HepG2 (cell line): ENCODE measurements around the gene GOLGA6D. TPM values are rescaled to one million over a fixed set of nuclear protein-coding genes. Genes with fewer than 3 reads are reported as not detected.

Experiments
- ATAC-seq: fragments of 200-7000 bp; cut with Tn5 transposase; 3 replicates; pipeline ENCODE4 v1.9.1; 2020; ENCODE audit warnings: mild to moderate bottlenecking, moderate library complexity
- BruUV-seq: library from RNA; stranded (reverse); fragments of 400-500 nt; replicated peaks from 2 replicates; lab custom pipeline; 2021; lab: Mats Ljungman, UMichigan
- CTCF ChIA-PET: fragments of 300-600 bp; formaldehyde crosslinking; extraction: SDS; loops from one replicate; lab custom pipeline; 2021; ENCODE audit warnings: low total read pairs, inconsistent platforms, low intra/inter-chr PET ratio; lab: Yijun Ruan, JAX
- POLR2A ChIA-PET: fragments of 350-600 bp; sonication (Branson Sonifier 250); formaldehyde crosslinking; loops from one replicate; lab custom pipeline; 2020; ENCODE audit warnings: antibody characterized with exemption, inconsistent platforms; lab: Yijun Ruan, JAX
- DNase-seq: peaks from one replicate; pipeline ENCODE4 v3.0.0-alpha.2; 2015; ENCODE audit warnings: low spot score
- FAIRE-seq: peaks from 3 replicates; lab custom pipeline; 2011; peaks lifted over from hg19 to GRCh38; lab: Jason Lieb, UNC
- H2AFZ ChIP-seq: one replicate; pipeline ENCODE4 v1.6.1; 2011; ENCODE audit warnings: low read length, inconsistent platforms
- H3K27ac ChIP-seq: fragments of 300-600 bp; 3 replicates; pipeline ENCODE4 v1.8.0; 2011; ENCODE audit warnings: mixed run types, mild to moderate bottlenecking, mixed read lengths, low read length, inconsistent platforms; ENCODE audit not compliant: insufficient read depth; ENCODE audit errors: extremely low read length
- H3K27me3 ChIP-seq, 2 experiments: fragments of 200-600 bp in 1 of 2; 2 replicates in 1 of 2; 3 replicates in 1 of 2; pipeline versions ENCODE4 v1.6.0 to v1.8.0; 2011; ENCODE audit warnings: low read length in 2 of 2, mild to moderate bottlenecking in 2 of 2, moderate library complexity in 2 of 2, inconsistent platforms in 1 of 2; ENCODE audit not compliant: insufficient read depth in 2 of 2, control insufficient read depth in 1 of 2
- H3K36me3 ChIP-seq, 2 experiments: fragments of 200-600 bp in 1 of 2; replicated peaks in 1 of 2; 2 replicates in 1 of 2; 3 replicates in 1 of 2; pipeline versions ENCODE4 v1.5.1 to v1.8.0; 2011; ENCODE audit warnings: low read length in 2 of 2, inconsistent platforms in 1 of 2; ENCODE audit not compliant: insufficient read depth in 2 of 2, control insufficient read depth in 1 of 2
- H3K4me1 ChIP-seq: 2 replicates; pipeline ENCODE4 v1.5.1; 2012; ENCODE audit warnings: low read length, inconsistent platforms; ENCODE audit not compliant: insufficient read depth
- H3K4me2 ChIP-seq: 2 replicates; pipeline ENCODE4 v1.6.0; 2011; ENCODE audit warnings: low read depth, low read length, inconsistent platforms
- H3K4me3 ChIP-seq, 3 experiments: fragments of 200-600 bp in 1 of 3; sonication (generic), shearing (Covaris generic) in 1 of 3; replicated peaks in 1 of 3; 2 replicates each; pipeline ENCODE4 v1.5.1; 2011 to 2016; ENCODE audit warnings: low read length in 3 of 3, inconsistent platforms in 2 of 3, low read depth in 2 of 3, mild to moderate bottlenecking in 2 of 3, control low read depth in 1 of 3, mixed read lengths in 1 of 3; ENCODE audit not compliant: insufficient read depth in 1 of 3
- H3K79me2 ChIP-seq: one replicate; pipeline ENCODE4 v1.6.1; 2011; ENCODE audit warnings: low read length, inconsistent platforms; ENCODE audit not compliant: insufficient read depth
- H3K9ac ChIP-seq: 2 replicates; pipeline ENCODE4 v1.6.0; 2011; ENCODE audit warnings: mild to moderate bottlenecking, low read depth, low read length, inconsistent platforms; ENCODE audit not compliant: insufficient read depth
- H3K9me3 ChIP-seq: 2 replicates; pipeline ENCODE4 v1.5.1; 2012; ENCODE audit warnings: mild to moderate bottlenecking, low read length
- H4K20me1 ChIP-seq: 2 replicates; pipeline ENCODE4 v1.6.0; 2011; ENCODE audit warnings: inconsistent platforms, mild to moderate bottlenecking, low read length, moderate library complexity; ENCODE audit not compliant: insufficient read depth
- AGO1 ChIP-seq: fragments of 200-400 bp; formaldehyde crosslinking; IDR thresholded peaks from 2 replicates; pipeline ENCODE4 v1.6.1; 2017; ENCODE audit warnings: mild to moderate bottlenecking, low read depth, low read length, moderate library complexity; ENCODE audit not compliant: poor library complexity, severe bottlenecking
- HMG20B ChIP-seq: conservative IDR thresholded peaks from 2 replicates; pipeline ENCODE4 v1.6.1; 2016; ENCODE audit warnings: missing genetic modification reagents, missing compliant biosample characterization
- HOXA5 ChIP-seq: sonication (generic); formaldehyde crosslinking; IDR thresholded peaks from 2 replicates; pipeline ENCODE4 v1.4.0; 2020; ENCODE audit warnings: missing genetic modification reagents
- NRL ChIP-seq: sonication (generic); formaldehyde crosslinking; IDR thresholded peaks from 2 replicates; pipeline ENCODE4 v1.5.0; 2020; ENCODE audit warnings: missing genetic modification reagents, mild to moderate bottlenecking, moderate library complexity, borderline replicate concordance
- SOX13 ChIP-seq, 3 experiments: fragments of 450-650 bp in 1 of 3; sonication (generic) in 1 of 3; formaldehyde crosslinking in 1 of 3; IDR thresholded peaks in 2 of 3; conservative IDR thresholded peaks in 1 of 3; 2 replicates each; pipeline versions ENCODE4 v1.5.0 to v1.6.1; 2016 to 2020; ENCODE audit warnings: antibody characterized with exemption in 1 of 3, mild to moderate bottlenecking in 1 of 3, missing compliant biosample characterization in 1 of 3, missing genetic modification reagents in 1 of 3, moderate library complexity in 1 of 3
- WIZ ChIP-seq: sonication (generic); formaldehyde crosslinking; IDR thresholded peaks from 2 replicates; pipeline ENCODE4 v1.5.1; 2020; ENCODE audit warnings: mild to moderate bottlenecking, missing genetic modification reagents
- ZFP1 ChIP-seq: IDR thresholded peaks from 2 replicates; pipeline ENCODE4 v1.6.1; 2016
- ZFP36 ChIP-seq: fragments of 150-350 bp; IDR thresholded peaks from 2 replicates; pipeline ENCODE4 v1.6.1; 2018; ENCODE audit warnings: borderline replicate concordance, low read length, low read depth; ENCODE audit not compliant: partially characterized antibody
- ZFY ChIP-seq: sonication (generic); formaldehyde crosslinking; IDR thresholded peaks from 2 replicates; pipeline ENCODE4 v1.4.0; 2020; ENCODE audit warnings: missing genetic modification reagents
- ZNF20 ChIP-seq: sonication (generic); formaldehyde crosslinking; IDR thresholded peaks from 2 replicates; pipeline ENCODE4 v1.4.0; 2020; ENCODE audit warnings: mild to moderate bottlenecking, moderate library complexity, missing genetic modification reagents
- ZNF253 ChIP-seq: sonication (generic); formaldehyde crosslinking; IDR thresholded peaks from 2 replicates; pipeline ENCODE4 v1.8.0; 2022; ENCODE audit warnings: mild to moderate bottlenecking, missing genetic modification reagents, borderline replicate concordance
- ZNF550 ChIP-seq: sonication (generic); formaldehyde crosslinking; IDR thresholded peaks from 2 replicates; pipeline ENCODE4 v1.4.0; 2020; ENCODE audit warnings: mild to moderate bottlenecking, missing genetic modification reagents, borderline replicate concordance
- WGBS: methylation state at CpG from one replicate; pipeline ENCODE4 v1.1.6; 2017; ENCODE audit warnings: low lambda C conversion rate; 5-methylcytosine and 5-hydroxymethylcytosine counted together
- in situ Hi-C: cut with HindIII; loops from 2 replicates; pipeline ENCODE4 v1.10.0; 2017; ENCODE audit warnings: low pct_unique_long_range_greater_than_20kb; ENCODE audit not compliant: extremely low pct_ligation_motif_present
- intact Hi-C: fragments of 100-400 bp; cut with micrococcal nuclease; formaldehyde crosslinking; loops from one replicate; pipeline ENCODE4 v1.10.0; 2022; ENCODE audit not compliant: unreplicated experiment
- polyA plus RNA-seq, 8 experiments: library from polyadenylated mRNA; depleted of rRNA in 3 of 8; stranded (reverse) in 7 of 8; unstranded in 1 of 8; fragments of >200 nt; fragmentation: Illumina TruSeq in 4 of 8; extraction: Trizol in 4 of 8; gene quantifications; 2 replicates each; pipeline versions ENCODE4 v1.2.1 to v1.2.3, GENCODE V29; 2011 to 2016; ENCODE audit warnings: low read depth in 4 of 8, missing spikeins in 1 of 8, mixed read lengths in 1 of 8; ENCODE audit not compliant: insufficient read depth in 1 of 8
- total RNA-seq, 5 experiments: library from RNA; depleted of rRNA; stranded (reverse); fragments of >200 nt; fragmentation: Illumina TruSeq; extraction: Trizol; gene quantifications; 2 replicates each; pipeline ENCODE4 v1.2.3, GENCODE V29; 2016; ENCODE audit warnings: low read depth in 1 of 5
- TF ChIP-seq, protein P1 (sequence below): sonication (generic); formaldehyde crosslinking; IDR thresholded peaks from 2 replicates; pipeline ENCODE4 v1.4.0; 2020; ENCODE audit warnings: low read depth, missing genetic modification reagents
- TF ChIP-seq, protein P2 (sequence below): sonication (generic); formaldehyde crosslinking; IDR thresholded peaks from 2 replicates; pipeline ENCODE4 v1.4.0; 2020; ENCODE audit warnings: missing genetic modification reagents
- TF ChIP-seq, protein P3 (sequence below): IDR thresholded peaks from 2 replicates; pipeline ENCODE4 v1.6.1; 2016; ENCODE audit warnings: low read depth, borderline replicate concordance

The GOLGA6D gene
- total and polyA plus RNA-seq, 2 of the 13 experiments (the other 11 are each of a cell fraction or from before 2014, with no cell fraction given): 0.04 TPM; not detected in 1

DNA sequence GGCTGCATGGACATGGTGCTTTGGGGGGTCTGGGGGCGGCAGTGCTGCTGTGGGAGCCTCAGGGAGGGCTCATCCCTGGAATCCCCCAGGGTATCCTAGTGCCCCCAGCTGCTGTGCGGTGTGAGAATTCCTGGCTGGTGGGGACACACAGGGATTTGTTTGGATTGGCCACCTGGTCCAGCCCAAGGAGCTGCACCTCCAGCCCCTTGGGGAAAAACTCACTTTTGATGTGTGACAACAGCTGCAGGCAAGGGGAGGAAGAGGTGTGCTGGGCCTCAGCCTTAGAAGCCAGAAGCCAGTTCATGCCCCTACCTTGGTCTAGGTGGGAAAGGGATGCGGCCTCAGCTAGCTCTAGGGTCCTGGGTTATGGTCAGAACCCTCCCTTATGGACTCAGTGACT lies 44.9 kb downstream of the GOLGA6D start:
- no peak overlapping the region for H3K4me2 ChIP-seq
- ATAC-seq: no peak
- peaks cover 23% of the 10 kb centered on the region for H3K4me1 ChIP-seq
- no peak for DNase-seq
- ChIA-PET POLR2A (interaction anchor here (2.6 kb wide), 1 partner anchor 41 kb away, joined by 9 read pairs; the partner anchor contains the start of gene MAN2C1), CTCF (no interaction called here)
- BruUV-seq: no TSS peak
- no peaks in the 10 kb centered on the region for H4K20me1 ChIP-seq
- no peaks in the 10 kb centered on the region for H3K36me3 ChIP-seq
- no peak overlapping the region for H3K4me3 ChIP-seq
- intact Hi-C loops (no loop called here), in situ Hi-C loops (no loop called here)
- H3K27me3 ChIP-seq: peaks cover 0 to 4% of the 10 kb centered on the region in 2 experiments; a peak in 2 of 5 replicates
- FAIRE-seq: no peak
- H2AFZ ChIP-seq: no peak overlapping the region
- H3K9ac ChIP-seq: no peak overlapping the region
- 0% methylated on average over 1 of the region's 3 CpGs for WGBS
- H3K27ac ChIP-seq: no peak overlapping the region
- no peaks in the 10 kb centered on the region for H3K9me3 ChIP-seq
- H3K79me2 ChIP-seq: no peaks in the 10 kb centered on the region
- TF ChIP-seq, protein P1, sequence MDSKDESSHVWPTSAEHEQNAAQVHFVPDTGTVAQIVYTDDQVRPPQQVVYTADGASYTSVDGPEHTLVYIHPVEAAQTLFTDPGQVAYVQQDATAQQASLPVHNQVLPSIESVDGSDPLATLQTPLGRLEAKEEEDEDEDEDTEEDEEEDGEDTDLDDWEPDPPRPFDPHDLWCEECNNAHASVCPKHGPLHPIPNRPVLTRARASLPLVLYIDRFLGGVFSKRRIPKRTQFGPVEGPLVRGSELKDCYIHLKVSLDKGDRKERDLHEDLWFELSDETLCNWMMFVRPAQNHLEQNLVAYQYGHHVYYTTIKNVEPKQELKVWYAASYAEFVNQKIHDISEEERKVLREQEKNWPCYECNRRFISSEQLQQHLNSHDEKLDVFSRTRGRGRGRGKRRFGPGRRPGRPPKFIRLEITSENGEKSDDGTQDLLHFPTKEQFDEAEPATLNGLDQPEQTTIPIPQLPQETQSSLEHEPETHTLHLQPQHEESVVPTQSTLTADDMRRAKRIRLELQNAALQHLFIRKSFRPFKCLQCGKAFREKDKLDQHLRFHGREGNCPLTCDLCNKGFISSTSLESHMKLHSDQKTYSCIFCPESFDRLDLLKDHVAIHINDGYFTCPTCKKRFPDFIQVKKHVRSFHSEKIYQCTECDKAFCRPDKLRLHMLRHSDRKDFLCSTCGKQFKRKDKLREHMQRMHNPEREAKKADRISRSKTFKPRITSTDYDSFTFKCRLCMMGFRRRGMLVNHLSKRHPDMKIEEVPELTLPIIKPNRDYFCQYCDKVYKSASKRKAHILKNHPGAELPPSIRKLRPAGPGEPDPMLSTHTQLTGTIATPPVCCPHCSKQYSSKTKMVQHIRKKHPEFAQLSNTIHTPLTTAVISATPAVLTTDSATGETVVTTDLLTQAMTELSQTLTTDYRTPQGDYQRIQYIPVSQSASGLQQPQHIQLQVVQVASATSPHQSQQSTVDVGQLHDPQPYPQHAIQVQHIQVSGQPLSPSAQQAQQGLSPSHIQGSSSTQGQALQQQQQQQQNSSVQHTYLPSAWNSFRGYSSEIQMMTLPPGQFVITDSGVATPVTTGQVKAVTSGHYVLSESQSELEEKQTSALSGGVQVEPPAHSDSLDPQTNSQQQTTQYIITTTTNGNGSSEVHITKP (CRISPR knock-in tag): no peak
- TF ChIP-seq HMG20B (no peak), ZFP36 (no peak), ZNF20 (CRISPR knock-in tag) (no peak), ZNF550 (CRISPR knock-in tag) (no peak), SOX13 (IDR thresholded peaks at IDR 0.05) (no peak), SOX13 (CRISPR knock-in tag; conservative IDR thresholded peaks at IDR 0.05 in 1 of 2, IDR thresholded peaks at IDR 0.05 in 1 of 2) (no peak), NRL (CRISPR knock-in tag) (no peak), ZFY (CRISPR knock-in tag) (no peak), AGO1 (no peak), WIZ (no peak), ZNF253 (no peak), ZFP1 (CRISPR knock-in tag) (no peak), HOXA5 (no peak)
- TF ChIP-seq, protein P2, sequence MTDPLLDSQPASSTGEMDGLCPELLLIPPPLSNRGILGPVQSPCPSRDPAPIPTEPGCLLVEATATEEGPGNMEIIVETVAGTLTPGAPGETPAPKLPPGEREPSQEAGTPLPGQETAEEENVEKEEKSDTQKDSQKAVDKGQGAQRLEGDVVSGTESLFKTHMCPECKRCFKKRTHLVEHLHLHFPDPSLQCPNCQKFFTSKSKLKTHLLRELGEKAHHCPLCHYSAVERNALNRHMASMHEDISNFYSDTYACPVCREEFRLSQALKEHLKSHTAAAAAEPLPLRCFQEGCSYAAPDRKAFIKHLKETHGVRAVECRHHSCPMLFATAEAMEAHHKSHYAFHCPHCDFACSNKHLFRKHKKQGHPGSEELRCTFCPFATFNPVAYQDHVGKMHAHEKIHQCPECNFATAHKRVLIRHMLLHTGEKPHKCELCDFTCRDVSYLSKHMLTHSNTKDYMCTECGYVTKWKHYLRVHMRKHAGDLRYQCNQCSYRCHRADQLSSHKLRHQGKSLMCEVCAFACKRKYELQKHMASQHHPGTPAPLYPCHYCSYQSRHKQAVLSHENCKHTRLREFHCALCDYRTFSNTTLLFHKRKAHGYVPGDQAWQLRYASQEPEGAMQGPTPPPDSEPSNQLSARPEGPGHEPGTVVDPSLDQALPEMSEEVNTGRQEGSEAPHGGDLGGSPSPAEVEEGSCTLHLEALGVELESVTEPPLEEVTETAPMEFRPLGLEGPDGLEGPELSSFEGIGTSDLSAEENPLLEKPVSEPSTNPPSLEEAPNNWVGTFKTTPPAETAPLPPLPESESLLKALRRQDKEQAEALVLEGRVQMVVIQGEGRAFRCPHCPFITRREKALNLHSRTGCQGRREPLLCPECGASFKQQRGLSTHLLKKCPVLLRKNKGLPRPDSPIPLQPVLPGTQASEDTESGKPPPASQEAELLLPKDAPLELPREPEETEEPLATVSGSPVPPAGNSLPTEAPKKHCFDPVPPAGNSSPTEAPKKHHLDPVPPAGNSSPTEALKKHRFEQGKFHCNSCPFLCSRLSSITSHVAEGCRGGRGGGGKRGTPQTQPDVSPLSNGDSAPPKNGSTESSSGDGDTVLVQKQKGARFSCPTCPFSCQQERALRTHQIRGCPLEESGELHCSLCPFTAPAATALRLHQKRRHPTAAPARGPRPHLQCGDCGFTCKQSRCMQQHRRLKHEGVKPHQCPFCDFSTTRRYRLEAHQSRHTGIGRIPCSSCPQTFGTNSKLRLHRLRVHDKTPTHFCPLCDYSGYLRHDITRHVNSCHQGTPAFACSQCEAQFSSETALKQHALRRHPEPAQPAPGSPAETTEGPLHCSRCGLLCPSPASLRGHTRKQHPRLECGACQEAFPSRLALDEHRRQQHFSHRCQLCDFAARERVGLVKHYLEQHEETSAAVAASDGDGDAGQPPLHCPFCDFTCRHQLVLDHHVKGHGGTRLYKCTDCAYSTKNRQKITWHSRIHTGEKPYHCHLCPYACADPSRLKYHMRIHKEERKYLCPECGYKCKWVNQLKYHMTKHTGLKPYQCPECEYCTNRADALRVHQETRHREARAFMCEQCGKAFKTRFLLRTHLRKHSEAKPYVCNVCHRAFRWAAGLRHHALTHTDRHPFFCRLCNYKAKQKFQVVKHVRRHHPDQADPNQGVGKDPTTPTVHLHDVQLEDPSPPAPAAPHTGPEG (CRISPR knock-in tag): no peak
- TF ChIP-seq, protein P3, sequence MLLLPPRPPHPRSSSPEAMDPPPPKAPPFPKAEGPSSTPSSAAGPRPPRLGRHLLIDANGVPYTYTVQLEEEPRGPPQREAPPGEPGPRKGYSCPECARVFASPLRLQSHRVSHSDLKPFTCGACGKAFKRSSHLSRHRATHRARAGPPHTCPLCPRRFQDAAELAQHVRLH: no peak
